ENCODE data around the gene MSI2.

Gene MSI2

DNA sequence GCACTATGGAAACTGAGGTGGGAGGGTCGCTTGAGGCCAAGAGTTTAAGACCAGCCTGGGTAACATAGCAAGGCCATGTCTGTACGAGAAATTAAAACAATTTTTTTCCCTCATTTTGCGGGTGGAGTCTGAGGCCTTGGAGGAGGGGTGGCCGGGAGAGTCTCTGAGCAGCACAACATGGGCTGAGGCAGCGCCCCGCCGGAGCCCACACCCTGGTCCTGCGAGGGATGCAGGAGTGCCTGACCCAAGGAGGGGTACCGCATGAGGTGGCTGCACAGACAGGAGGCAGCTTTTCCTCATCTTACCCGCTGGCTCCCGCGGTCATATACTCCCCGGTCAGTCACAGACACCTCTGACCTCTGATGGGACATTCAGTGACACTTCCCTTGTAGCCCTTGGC is 67.7 kb downstream of the MSI2 start:
- DNase-seq: no peak

DNA sequence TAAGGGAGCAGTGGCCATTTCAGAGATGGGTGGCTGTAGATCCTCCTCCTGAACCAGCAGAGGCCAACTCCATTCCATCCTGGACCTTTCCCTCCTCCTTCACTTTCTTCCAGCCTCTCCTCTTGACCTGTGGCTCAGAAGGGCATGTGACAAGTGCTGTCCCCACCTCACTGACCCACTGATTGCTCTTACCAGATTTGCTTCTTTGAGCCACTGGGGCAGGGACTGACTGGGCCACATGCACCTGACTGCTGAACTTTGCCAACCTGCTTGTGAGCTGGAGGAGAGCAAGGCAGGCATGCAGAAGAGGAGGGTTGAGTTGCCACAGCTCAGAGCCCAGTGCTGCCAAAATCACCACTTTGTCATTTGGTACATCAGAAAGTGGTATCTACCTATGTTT is 68.3 kb downstream of the MSI2 start:
- DNase-seq: no peak

DNA sequence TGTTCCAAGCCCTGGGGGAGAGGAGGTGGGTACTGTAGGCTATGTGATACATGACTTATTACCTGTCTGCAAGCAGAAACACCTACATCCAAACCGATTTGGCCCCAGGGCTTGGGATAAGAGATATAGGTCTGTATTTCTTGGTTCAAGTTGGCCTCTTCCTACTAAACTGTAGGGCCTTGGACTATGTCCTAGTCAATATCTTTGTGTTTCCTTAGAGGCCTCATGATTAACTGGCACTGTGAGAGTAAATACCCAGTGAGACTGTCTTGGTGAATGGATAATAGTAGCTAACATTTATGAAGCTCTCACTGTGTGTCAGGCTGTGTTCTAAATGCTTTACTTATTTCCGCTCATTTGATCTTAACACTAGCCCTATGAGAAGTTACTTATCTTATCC is 70.0 kb downstream of the MSI2 start:
- DNase-seq: no peak

DNA sequence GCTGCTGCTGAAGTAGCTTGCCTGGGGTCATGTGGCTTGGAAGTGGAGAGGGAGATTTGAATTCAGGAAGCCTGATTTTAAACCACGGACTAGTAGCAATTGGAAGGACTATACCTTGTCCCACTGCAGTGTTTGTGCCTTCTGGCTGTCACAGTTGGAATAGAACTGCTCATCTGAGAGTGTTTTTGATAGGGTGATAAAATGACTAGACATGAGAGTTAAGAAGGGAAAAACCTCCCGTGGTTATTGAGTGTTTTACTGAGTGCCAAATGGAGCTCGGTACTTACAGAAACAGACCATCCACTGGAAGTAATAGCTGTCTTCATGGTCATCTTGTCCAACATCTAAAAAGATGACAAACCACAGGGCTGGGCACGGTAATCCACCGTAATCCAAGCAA is 70.4 kb downstream of the MSI2 start:
- no peak for DNase-seq

DNA sequence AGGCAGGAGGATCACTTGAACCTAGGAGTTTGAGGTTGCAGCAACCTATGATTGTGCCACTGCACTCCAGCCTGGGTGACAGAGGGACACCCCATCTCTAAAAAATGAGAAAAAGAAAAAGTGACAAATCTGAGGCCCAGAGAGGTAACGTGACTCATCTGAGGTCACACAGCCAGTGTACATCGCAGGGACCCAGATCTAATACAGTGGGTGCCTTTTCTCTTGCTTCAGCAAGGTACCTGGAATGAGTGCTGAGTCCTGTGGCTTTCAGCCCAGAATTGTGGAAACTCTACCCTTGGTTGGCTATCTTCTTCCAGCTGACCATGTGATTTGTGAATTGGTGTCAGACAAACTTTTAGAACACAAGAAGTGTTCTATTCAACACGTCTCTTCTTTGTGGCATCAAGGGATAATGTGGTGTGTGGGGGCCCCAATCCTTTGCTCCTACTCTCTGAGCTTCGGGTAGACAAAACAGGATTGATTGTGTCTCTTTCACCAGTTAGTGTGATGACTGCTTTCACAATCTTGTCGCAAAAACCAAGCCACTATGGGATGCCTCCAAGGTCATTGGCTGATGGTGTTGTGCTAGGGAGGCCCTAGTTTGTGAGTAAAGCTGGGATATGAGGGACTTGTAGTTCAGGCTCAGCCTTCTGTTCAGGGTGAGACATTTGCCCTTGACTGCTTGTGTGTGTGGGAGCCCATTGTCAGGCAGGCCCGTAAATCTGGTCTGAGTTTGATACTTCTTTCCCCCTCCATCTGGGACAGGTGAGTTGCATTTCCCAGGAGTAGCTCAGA is 71.0 kb downstream of the MSI2 start:
- no peak for DNase-seq

DNA sequence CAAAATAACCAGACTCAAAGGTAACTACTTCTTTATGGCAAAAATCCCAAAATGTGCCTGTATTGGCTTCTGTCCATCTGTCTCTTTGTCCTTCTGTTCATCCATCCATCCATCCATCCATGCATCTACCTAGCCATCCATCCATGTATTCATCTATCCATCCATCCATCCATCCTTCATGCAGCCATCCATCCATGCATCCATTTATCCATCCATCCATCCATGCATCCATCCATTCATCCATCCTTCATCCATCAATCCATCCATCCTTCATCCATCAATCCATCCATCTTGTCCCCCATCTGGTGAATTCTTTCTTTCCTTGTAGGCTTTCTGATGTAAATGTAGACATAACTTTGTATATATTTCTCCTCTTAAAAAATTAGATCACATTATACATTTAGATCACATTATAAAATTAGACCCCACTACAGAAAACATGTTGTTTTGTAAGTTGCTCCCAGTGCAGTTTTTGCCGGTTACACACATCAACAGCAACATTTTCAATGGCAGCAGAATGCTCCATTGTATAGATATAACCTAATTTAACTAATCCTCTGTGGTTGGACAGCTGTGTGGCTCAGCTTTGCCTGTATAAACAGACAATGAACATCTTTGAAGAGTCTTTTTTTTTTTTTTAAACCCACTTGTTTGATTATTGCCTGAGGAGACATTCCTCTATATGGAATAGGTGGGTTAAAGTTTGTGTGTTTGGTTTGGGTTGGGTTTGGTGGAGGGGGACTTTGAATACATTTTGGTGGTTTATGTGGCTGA is 72.0 kb downstream of the MSI2 start:
- DNase-seq: no peak

DNA sequence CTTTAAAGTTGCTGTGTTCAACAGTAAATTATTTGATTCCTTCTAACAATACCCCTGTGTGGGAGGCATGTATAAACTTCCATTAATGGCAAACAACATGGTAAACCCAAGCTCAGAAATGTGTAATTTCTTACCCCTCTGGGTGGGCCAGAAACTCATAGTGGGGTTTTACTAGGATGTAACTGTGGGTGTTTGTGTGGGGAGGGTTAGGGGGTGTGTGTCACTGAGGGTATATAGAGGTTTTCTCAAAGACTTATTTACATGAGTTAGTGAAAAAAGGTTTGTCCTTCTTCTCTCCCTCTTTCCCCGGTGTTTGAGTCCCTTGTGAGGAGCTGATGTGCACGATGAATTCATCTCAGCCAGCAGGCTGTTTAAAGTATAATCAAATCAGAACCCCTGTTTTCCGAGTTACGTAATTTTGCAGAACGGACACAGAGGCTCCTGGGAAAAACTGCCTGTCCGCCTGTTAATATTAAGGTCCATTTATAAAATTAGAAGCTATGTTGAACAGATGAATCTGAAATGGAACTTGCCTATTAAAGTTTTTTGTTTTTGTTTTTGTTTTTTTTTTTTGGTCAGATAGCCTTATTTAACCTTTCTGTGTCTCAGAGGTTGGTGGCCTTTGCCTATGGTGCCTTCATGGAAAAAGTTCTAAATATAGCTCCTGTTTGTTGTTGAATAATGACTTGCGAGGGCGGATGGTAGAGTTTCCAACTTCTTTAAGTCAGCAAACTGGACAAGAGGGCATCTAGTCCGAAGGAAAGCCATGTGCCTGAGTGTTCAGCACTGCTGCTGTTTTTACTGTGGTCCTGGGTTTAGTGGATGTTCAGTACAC is 73.3 kb downstream of the MSI2 start:
- DNase-seq: no peak

DNA sequence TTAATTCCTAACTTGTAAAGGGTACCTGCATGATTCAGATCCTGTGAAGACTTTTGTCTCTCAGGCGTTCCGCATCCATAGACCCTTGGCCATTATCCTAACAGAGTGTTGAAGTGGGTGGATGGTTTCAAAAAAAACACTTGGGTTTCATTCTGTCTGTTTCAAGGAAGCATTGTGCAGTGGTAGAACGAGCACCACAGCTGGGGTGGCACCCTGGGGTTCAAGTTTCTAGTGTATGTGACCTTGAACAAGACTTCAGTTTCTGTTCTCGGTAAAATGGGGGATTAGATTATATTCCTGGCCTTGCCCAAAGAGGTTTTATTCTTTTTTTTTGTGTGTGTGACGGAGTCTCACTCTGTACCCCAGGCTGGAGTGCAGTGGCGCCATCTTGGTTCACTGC is 74.3 kb downstream of the MSI2 start:
- DNase-seq: no peak

DNA sequence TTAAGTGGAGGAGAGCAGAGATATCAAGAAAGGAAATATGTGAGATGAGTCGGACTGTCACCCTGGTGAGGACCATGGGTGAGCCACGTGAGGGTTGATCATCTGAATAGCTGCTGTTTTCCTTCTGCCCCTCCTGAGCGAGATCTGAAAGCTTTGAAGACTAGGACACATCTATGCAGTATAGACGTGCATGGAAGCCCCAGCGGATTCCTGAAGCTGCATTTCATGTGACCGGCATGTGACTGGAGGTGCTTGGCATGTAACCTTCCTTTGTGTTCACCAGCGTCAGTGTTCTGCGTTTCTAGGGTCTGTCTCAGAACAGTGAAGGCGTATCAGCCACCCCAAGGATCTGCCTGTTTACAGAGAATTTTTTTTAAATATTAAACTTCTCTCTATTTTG is 75.1 kb downstream of the MSI2 start:
- no peak for DNase-seq

DNA sequence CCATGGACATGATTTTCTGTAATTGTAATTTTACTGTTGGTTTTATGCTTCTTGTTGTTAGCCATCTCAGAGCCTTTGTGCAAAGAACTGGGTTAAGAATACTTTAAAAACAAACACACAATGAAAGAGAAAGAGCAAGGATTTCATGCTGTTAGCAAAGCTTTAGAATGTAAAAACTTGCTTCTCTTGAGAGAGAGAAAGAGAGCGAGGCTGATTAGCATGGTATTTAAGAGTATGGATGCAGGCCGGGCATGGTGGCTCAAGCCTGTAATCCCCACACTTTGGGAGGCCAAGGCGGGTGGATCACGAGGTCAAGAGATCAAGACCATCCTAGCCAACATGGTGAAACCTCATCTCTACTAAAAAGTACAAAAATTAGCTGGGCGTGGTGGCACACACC is 76.2 kb downstream of the MSI2 start:
- DNase-seq: no peak

DNA sequence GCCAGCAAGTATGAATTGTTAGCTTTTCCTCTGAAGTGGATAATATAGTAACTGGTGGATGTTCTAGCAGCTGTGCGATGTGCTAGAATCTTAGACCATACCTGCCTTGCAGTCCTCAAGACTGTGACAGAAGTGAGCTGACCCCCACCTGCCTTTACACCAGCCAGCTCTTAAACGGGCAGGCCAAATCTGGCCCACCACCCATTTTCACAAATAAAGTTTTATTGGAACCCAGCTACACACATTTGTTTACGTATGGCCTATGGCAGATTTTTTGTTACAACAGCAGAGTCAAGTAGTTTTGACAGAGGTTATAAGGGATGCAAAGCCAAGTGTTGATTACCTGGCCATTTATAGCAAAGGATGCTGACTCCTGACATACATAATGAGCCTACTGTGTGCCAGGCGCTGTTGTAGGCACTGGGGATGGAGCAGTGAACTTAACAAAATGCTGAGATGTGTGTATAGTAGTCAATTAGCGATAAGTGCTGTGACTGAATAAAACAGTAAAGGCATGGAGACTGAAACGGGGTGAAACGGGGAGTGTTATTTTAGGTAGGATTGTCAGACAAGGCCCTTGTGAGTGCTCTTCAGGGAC is 79.0 kb downstream of the MSI2 start:
- DNase-seq: no peak

DNA sequence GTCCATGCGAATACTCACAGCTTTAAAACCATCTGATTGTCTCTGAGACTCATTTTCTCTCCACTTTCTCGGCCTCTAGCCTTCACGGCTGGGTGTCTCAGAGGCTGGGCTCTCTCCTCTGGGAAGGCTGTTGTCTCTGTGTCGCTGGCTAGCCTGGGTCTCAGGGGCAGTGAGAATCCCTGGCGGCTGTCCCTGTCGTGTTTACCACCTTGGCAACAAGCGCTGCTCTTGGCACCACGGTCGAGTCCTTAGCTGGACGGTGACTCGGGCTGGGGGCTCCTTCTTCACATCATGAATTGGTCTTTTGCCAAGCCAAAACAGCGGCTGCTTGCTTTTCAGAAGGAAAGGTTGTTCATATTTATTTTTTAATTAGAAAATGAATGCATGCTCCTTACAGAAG is 81.1 kb downstream of the MSI2 start:
- no peak for DNase-seq

DNA sequence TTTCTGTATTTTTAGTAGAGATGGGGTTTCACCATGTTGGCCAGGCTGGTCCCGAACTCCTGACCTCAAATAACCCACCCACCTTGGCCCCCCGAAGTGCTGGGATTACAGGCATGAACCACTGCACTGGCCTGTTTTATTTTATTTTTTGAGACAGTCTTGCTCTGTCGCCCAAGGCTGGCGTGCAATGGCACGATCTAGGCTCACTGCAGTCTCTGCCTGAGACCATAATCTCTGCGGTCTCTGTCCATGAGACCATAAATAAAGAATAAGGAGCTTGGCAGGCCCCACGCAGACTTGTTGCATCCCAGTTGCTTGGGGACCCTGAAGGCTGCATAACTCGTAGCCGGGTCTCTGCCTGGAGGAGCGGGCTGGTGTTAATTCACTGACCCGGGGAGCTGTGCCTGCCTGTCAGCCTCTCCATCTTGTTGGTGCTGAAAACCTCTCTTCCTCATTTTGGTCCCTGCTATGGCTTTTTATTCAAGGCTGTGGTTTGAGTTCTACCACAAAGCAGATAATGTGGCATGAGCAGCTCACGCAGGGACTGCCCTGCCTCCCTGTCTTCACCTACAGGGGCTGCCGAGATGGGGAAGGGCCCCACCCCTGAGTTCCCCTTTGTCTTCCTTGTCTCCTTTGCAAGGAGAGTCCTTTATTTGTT is 82.1 kb downstream of the MSI2 start:
- no peak for DNase-seq

DNA sequence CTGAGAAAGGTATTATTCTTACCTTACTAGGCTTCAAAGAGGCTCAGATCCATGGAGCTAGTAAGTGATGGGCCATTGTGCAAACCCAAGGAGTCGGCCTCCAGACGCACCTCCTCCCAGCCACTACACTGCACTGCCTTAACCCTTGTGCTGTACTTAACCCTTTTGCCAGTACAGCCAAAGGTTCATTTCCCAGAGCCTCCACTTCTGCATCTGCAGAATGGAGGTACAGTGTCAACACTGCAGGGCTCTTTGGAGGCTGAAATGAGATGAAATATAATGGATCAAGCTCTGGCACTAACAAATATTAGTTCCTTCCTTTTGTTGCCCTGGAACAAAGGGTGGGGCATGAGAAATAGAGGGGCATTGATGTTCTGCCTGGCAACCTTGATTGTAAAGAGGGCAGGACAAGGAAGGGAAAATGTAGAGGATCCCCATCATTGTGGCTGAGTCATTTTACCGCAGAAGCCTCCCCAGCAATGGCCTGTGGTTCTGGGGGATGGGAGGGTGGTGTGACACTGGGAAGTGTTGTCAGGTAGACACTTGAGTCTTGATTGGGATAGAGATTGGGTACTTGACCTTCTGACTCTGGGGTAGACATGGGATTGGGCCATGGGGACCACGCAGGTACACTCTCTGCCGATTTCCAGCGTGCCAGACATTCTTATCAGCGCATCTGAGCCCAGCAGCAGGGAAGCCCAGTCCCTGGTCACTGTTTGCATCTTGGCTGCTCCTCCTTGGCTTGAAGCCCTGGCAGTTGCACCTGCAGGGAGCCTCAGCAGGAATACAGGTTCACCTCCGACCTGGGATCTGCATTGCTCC is 84.0 kb downstream of the MSI2 start:
- no peak for DNase-seq

DNA sequence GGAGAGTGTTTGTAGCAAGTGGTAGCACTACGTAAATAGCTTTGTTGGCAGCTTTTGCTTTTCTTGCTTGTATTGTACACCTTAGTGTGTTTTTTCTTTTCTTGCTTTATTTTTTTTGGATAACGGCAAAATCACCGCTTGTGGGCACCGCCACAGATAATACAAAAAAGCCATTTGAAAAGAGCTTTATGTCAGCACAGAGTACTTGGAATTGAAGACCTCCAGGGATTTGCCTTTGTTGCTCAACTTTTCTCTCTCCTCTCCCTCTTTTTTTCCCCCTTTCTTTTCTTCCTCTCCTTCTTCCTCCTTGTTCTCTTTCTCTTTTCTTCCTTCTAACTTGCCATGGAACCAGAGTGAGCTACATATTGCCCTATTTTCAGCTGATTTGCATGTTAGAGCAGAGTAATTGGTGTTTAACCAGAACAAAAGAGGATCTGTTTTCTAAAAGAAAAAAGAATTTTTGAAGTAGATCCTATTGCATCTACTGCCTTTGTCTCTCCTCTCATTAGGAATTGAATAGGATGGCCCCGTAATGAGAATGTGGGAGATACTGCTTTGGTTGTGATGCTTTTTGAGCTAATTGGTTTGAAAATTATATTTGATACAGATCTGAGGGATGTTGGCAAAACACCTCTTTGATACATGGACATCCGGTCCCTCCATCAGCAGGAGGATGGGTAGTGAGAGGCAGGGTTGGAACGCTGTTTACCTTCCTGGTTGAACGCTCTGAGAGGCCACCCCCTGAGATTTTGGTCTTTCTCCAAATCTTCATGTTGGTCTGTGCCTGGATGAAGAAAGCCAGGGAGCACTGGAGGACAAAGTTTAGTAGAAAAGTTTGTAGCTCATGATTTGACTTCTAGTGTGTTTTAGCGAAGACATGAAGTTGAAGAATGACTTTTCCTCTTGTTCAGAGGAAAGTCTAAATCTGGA is 85.6 kb downstream of the MSI2 start:
- no peak for DNase-seq

DNA sequence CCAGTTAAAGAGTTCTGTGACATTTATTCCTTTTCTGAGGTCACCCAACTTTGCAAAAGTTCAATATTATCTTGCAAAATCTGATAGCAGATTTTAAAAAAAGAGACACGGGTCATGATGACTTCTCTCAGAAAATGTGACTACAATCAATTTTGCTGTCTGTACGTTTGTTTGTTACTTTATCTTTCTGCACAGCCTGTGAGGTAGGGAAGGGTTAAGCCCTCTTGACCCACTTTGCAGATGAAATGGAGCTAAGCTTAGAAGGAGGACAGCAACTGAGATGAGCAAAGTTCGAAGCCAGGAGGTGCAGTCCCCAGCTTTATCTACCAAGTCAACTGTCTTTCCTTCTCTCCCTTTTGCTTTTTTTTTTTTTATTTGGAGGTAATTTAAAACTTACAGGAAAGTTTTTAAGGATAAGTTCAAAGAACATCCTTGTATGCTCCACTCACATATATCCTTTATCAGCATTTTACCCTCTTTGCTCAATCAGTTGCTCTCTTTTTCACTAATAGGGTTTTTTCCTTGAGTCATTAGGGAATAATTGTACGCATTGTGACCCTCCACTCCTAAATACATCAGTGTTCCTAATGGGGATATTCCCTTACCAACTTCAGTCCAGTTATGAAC is 86.8 kb downstream of the MSI2 start:
- no peak for DNase-seq

DNA sequence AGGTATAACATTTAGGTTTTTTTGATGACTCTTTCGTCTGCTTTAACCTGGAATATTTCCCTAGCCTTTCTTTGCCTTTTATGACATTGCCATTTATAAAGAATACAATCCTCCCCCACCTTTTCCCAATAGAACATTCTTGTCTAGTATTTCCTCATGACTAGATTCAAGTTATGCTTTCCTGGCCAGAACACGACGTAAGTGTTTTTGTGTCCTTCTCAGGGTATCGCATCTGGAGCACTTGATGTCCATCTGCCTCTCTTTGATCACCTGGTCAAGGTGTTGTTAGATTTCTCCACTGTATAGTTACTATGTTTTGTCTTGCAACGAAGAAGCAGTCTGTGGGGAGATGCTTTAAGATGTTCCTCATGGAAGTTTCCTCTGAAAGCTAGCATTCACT is 87.4 kb downstream of the MSI2 start:
- no peak for DNase-seq

DNA sequence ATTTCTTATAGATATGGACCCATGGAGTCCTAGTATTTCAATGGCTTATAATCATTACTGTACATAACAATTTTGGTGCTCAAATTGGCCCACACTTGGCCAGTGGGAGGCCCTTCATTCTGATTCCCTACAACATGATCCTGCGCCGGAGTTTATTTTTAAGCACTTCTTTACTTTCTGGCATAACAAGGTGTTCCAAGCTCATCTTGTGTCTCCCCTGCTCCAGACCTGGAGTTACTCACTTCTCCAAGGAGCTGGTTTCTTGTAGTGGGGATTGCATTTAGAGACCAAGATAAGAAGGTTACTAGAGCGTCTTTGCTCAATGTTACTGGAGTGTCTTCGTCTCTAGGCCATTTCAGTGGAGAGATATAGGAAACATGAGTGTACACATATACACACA is 87.9 kb downstream of the MSI2 start:
- no peak for DNase-seq

DNA sequence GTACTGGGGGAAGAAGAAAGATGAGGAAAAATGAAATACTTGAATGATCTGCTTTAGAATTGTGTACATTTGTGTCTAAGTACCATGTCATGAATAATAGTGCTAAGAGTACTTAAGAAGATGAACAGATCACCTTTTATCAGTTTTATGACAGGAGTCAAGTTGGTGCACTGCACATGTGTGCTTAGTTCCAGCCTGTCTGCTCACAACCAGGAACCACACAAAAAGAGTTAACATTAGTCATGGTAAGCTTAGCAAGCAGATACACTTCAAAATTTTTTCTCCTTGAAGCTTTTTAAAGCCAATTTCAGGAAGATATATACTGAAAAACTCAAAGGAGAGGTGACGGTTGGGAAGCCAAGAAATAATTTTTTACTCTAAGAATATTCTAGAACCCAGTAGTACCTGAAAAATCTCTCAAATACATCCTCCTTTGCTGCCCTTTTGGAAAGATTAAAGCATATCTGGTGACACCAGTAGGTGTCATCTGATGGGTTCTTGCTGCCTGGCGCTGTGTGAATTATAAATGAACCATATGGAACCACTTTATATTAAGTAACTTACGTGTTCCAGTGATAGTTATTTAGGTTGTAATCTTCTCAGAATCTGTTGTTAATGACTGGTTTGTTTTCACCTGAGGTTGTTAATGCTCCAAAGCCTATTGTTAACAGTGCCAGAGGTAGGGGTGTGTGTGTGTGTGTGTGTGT is 93.4 kb downstream of the MSI2 start:
- DNase-seq: no peak

Measured in activated CD4-positive, alpha-beta T cell treated with anti-CD3 and anti-CD28 coated beads for 4 hours (primary cell).